A549 (cell line): ENCODE measurements around the gene IGIP. TPM values are rescaled to one million over a fixed set of nuclear protein-coding genes. Genes with fewer than 3 reads are reported as not detected.
A peak's percentile ranks its signal among the peaks of the same experiment; 100 is the strongest.

ENCODE experiments used
- ATAC-seq, 2 experiments: fragments of 200-7000 bp in 1 of 2; fragments of >200 bp in 1 of 2; cut with Nextera tagmentation in 1 of 2; cut with Tn5 transposase in 1 of 2; 3 replicates each; pipeline versions ENCODE4 v1.8.0 to v1.9.1; 2018 to 2020; ENCODE audit warnings: mild to moderate bottlenecking in 1 of 2, moderate library complexity in 1 of 2
- CTCF ChIA-PET: fragments of 300-600 bp; sonication (Branson Sonifier 250); formaldehyde crosslinking; extraction: SDS; loops from one replicate; lab custom pipeline; 2021; ENCODE audit warnings: antibody characterized with exemption, inconsistent platforms; lab: Yijun Ruan, JAX
- POLR2A ChIA-PET: fragments of 350-600 bp; formaldehyde crosslinking; extraction: SDS; loops from one replicate; lab custom pipeline; 2021; ENCODE audit warnings: antibody characterized with exemption, inconsistent platforms; lab: Yijun Ruan, JAX
- DNase-seq, 2 experiments: peaks; one replicate each; pipeline versions ENCODE4 v3.0.0 to v3.0.0-alpha.2; 2011 to 2016; ENCODE audit warnings: low read depth in 1 of 2, low spot score in 1 of 2
- FAIRE-seq: peaks from 2 replicates; lab custom pipeline; 2011; peaks lifted over from hg19 to GRCh38; lab: Jason Lieb, UNC
- H3K27ac ChIP-seq, 2 experiments: fragments of >200 bp; sonication (Bioruptor Twin); formaldehyde crosslinking; 3 replicates each; pipeline ENCODE4 v1.5.1; 2016 to 2017
- H3K4me1 ChIP-seq: fragments of >200 bp; sonication (Bioruptor Twin); formaldehyde crosslinking; 3 replicates; pipeline ENCODE4 v1.6.1; 2016
- H3K4me2 ChIP-seq: fragments of >200 bp; sonication (Bioruptor Twin); formaldehyde crosslinking; 3 replicates; pipeline ENCODE4 v1.6.1; 2016
- H3K4me3 ChIP-seq: fragments of >200 bp; sonication (Bioruptor Twin); formaldehyde crosslinking; 3 replicates; pipeline ENCODE4 v1.5.1; 2016
- H3K9me3 ChIP-seq: fragments of >200 bp; sonication (Bioruptor Twin); formaldehyde crosslinking; 3 replicates; pipeline ENCODE4 v1.6.1; 2016
- ATOH8 ChIP-seq: fragments of 250-450 bp; sonication (Bioruptor Pico); IDR thresholded peaks from 2 replicates; pipeline ENCODE4 v1.5.0; 2020; ENCODE audit warnings: low read depth, mild to moderate bottlenecking, moderate library complexity
- BHLHE40 ChIP-seq: IDR thresholded peaks from 2 replicates; pipeline ENCODE4 v1.6.1; 2012; ENCODE audit warnings: low read depth, low read length, inconsistent platforms
- CBX2 ChIP-seq: fragments of 200-600 bp; sonication (generic); IDR thresholded peaks from 2 replicates; pipeline ENCODE4 v1.6.1; 2016; ENCODE audit warnings: low read depth, mild to moderate bottlenecking, borderline replicate concordance
- CHD2 ChIP-seq: fragments of 150-350 bp; IDR thresholded peaks from 2 replicates; pipeline ENCODE4 v1.6.1; 2014; ENCODE audit warnings: low read length; ENCODE audit not compliant: partially characterized antibody
- EHF ChIP-seq: fragments of 250-450 bp; sonication (Bioruptor Pico); IDR thresholded peaks from 2 replicates; pipeline ENCODE4 v1.5.0; 2020; ENCODE audit warnings: mild to moderate bottlenecking
- EHMT2 ChIP-seq: fragments of 200-600 bp; sonication (generic); IDR thresholded peaks from 2 replicates; pipeline ENCODE4 v1.6.1; 2016; ENCODE audit warnings: antibody characterized with exemption, low read depth, mild to moderate bottlenecking, moderate library complexity
- EP300 ChIP-seq, 2 experiments: fragments of >200 bp; sonication (Bioruptor Twin); formaldehyde crosslinking; IDR thresholded peaks; 2 replicates in 1 of 2; 3 replicates in 1 of 2; pipeline ENCODE4 v1.6.1; 2016 to 2017
- FOSB ChIP-seq: fragments of 250-450 bp; sonication (Bioruptor Pico); IDR thresholded peaks from 2 replicates; pipeline ENCODE4 v1.5.0; 2020; ENCODE audit warnings: mild to moderate bottlenecking, moderate library complexity
- GATA3 ChIP-seq: IDR thresholded peaks from 2 replicates; pipeline ENCODE4 v1.6.1; 2012; ENCODE audit warnings: borderline replicate concordance
- HEYL ChIP-seq: fragments of 250-450 bp; sonication (Bioruptor Pico); IDR thresholded peaks from 2 replicates; pipeline ENCODE4 v1.8.0; 2021; ENCODE audit warnings: mild to moderate bottlenecking, moderate library complexity
- JUN ChIP-seq, 2 experiments: fragments of >200 bp; sonication (Bioruptor Twin); formaldehyde crosslinking; IDR thresholded peaks; 2 replicates in 1 of 2; 3 replicates in 1 of 2; pipeline ENCODE4 v1.6.1; 2016 to 2017
- MAZ ChIP-seq: fragments of 150-350 bp; IDR thresholded peaks from 2 replicates; pipeline ENCODE4 v1.6.1; 2014; ENCODE audit warnings: antibody characterized with exemption, low read depth, low read length, borderline replicate concordance
- MYC ChIP-seq: IDR thresholded peaks from 2 replicates; pipeline ENCODE4 v1.6.1; 2012; ENCODE audit warnings: mild to moderate bottlenecking, inconsistent platforms, low read length, improper control_type of control experiment, borderline replicate concordance
- NPAS2 ChIP-seq: fragments of 250-450 bp; sonication (Bioruptor Pico); IDR thresholded peaks from 2 replicates; pipeline ENCODE4 v1.8.0; 2022; ENCODE audit warnings: mild to moderate bottlenecking, moderate library complexity, borderline replicate concordance
- PHF8 ChIP-seq: fragments of 200-600 bp; sonication (generic); IDR thresholded peaks from 2 replicates; pipeline ENCODE4 v1.6.1; 2016; ENCODE audit warnings: low read depth, mild to moderate bottlenecking, antibody characterized with exemption, moderate library complexity, borderline replicate concordance
- POLR2AphosphoS2 ChIP-seq: conservative IDR thresholded peaks from 2 replicates; pipeline ENCODE4 v1.6.1; 2012; ENCODE audit warnings: low read length, improper control_type of control experiment, inconsistent platforms
- RAD21 ChIP-seq, 2 experiments: fragments of >200 bp in 1 of 2; sonication (Bioruptor Twin) in 1 of 2; formaldehyde crosslinking in 1 of 2; IDR thresholded peaks in 1 of 2; conservative IDR thresholded peaks in 1 of 2; 2 replicates in 1 of 2; 3 replicates in 1 of 2; pipeline ENCODE4 v1.6.1; 2012 to 2018; ENCODE audit warnings: inconsistent platforms in 1 of 2
- RARB ChIP-seq: fragments of 250-450 bp; sonication (Bioruptor Pico); IDR thresholded peaks from 2 replicates; pipeline ENCODE4 v1.8.0; 2021; ENCODE audit warnings: mild to moderate bottlenecking, moderate library complexity
- RCOR1 ChIP-seq: fragments of 150-350 bp; IDR thresholded peaks from 2 replicates; pipeline ENCODE4 v1.6.1; 2014; ENCODE audit warnings: antibody characterized with exemption, low read length, low read depth
- RFX5 ChIP-seq: fragments of 450-650 bp; IDR thresholded peaks from 2 replicates; pipeline ENCODE4 v1.7.1; 2014; ENCODE audit warnings: antibody characterized with exemption, mild to moderate bottlenecking, moderate library complexity
- SMC3 ChIP-seq: fragments of >200 bp; sonication (Bioruptor Twin); formaldehyde crosslinking; IDR thresholded peaks from 3 replicates; pipeline ENCODE4 v1.6.1; 2018; ENCODE audit warnings: inconsistent platforms
- SREBF2 ChIP-seq: fragments of 450-650 bp; IDR thresholded peaks from 2 replicates; pipeline ENCODE4 v1.6.1; 2014; ENCODE audit warnings: mild to moderate bottlenecking, moderate library complexity
- USF2 ChIP-seq: fragments of 450-650 bp; IDR thresholded peaks from 2 replicates; pipeline ENCODE4 v1.6.1; 2014; ENCODE audit warnings: antibody characterized with exemption
- ZFP36 ChIP-seq: fragments of 450-650 bp; IDR thresholded peaks from 2 replicates; pipeline ENCODE4 v1.6.1; 2014; ENCODE audit warnings: borderline replicate concordance; ENCODE audit not compliant: partially characterized antibody
- WGBS: methylation state at CpG from one replicate; pipeline ENCODE4 v1.1.6; 2017; ENCODE audit errors: missing lambda C conversion rate; 5-methylcytosine and 5-hydroxymethylcytosine counted together
- polyA plus RNA-seq, 4 experiments: library from polyadenylated mRNA; depleted of rRNA in 3 of 4; stranded (reverse); fragments of >200 nt; fragmentation: RNase III in 1 of 4; extraction: RNeasy Plus Mini Kit Qiagen cat#74134 plus additional on column Dnase treatment in 1 of 4; gene quantifications; 2 replicates in 3 of 4; 3 replicates in 1 of 4; pipeline ENCODE4 v1.2.3, GENCODE V29; 2011 to 2017

Gene IGIP
- polyA plus RNA-seq, 2 of the 4 experiments (the other 2 are of a cell fraction) = 0.81 to 1.6 TPM

GRCh38 chr5:140111011-140111858, 14.5 kb upstream of the IGIP start:
- POLR2A ChIA-PET = no interaction called here
- Histone ChIP-seq H3K4me1 (peaks cover 42% of the 10 kb centered on the region), H3K9me3 (no peaks in the 10 kb centered on the region), H3K27ac (no peak overlapping the region), H3K4me2 (no peak overlapping the region), H3K4me3 (no peak overlapping the region)
- no peak for FAIRE-seq
- ATAC-seq = no peak
- 83% methylated on average over 18 of the region's 18 CpGs for WGBS
- CTCF ChIA-PET = interaction anchor here (1.3 to 3.2 kb wide), 5 partner anchors 10 to 37 kb away, joined by 4 to 20 read pairs (median 10); no protein-coding TSS in a partner anchor
- no peak for DNase-seq
- TF ChIP-seq USF2 (no peak), RCOR1 (no peak), ATOH8 (CRISPR knock-in tag) (no peak), FOSB (CRISPR knock-in tag) (no peak), PHF8 (no peak), NPAS2 (CRISPR knock-in tag) (no peak), HEYL (CRISPR knock-in tag) (no peak), POLR2AphosphoS2 (no peak), SMC3 (no peak), MAZ (no peak), CBX2 (no peak), GATA3 (no peak), RARB (CRISPR knock-in tag) (no peak)

GRCh38 chr5:140111859-140112551, 13.7 kb upstream of the IGIP start:
- 84% methylated on average over 8 of the region's 8 CpGs for WGBS
- no peak overlapping the region for H3K4me3 ChIP-seq
- FAIRE-seq (no peak), DNase-seq (no peak), ATAC-seq (no peak)
- ChIA-PET CTCF (interaction anchor here (0.7 to 1.8 kb wide), 7 partner anchors 9 to 325 kb away, joined by 3 to 11 read pairs (median 4); no protein-coding TSS in a partner anchor), POLR2A (interaction anchor here (0.7 to 1.2 kb wide), 2 partner anchors 69 to 209 kb away, joined by 4 to 6 read pairs; partner anchors contain the start of gene NRG2)
- H3K9me3 ChIP-seq = no peaks in the 10 kb centered on the region
- H3K4me2 ChIP-seq = no peak overlapping the region; the same call in 2 of the 3 replicates
- no peak overlapping the region for H3K27ac ChIP-seq
- H3K4me1 ChIP-seq = peaks cover 46% of the 10 kb centered on the region
- TF ChIP-seq MAZ (no peak), USF2 (no peak)

- no peak for DNase-seq
- FAIRE-seq = no peak
- WGBS = 65% methylated on average over 9 of the region's 13 CpGs
- no peak for ATAC-seq
- no peak for TF ChIP-seq POLR2AphosphoS2
- no peak for TF ChIP-seq EHMT2
- no peak for TF ChIP-seq MYC
- TF ChIP-seq EHF (CRISPR knock-in tag) = no peak
- no peak for TF ChIP-seq SREBF2
- TF ChIP-seq CHD2 = no peak
- TF ChIP-seq ZFP36 = no peak
- no peak for TF ChIP-seq FOSB (CRISPR knock-in tag)
- TF ChIP-seq PHF8 = no peak
- TF ChIP-seq BHLHE40 = no peak
- no peak for TF ChIP-seq EP300 (IDR thresholded peaks at IDR 0.05)
- no peak for TF ChIP-seq JUN (IDR thresholded peaks at IDR 0.05)
- TF ChIP-seq RFX5 = no peak
- TF ChIP-seq RAD21 (conservative IDR thresholded peaks at IDR 0.05 in 1 of 2, IDR thresholded peaks at IDR 0.05 in 1 of 2) = no peak
- TF ChIP-seq, all 56 proteins: peak for 0
- CTCF ChIA-PET = interaction anchor here (0.7 to 1.8 kb wide), 9 partner anchors 9 to 326 kb away, joined by 3 to 11 read pairs (median 3); no protein-coding TSS in a partner anchor
- no peaks in the 10 kb centered on the region for H3K9me3 ChIP-seq
- H3K4me2 ChIP-seq = peak overlapping the region; percentile 95
- H3K4me1 ChIP-seq = peaks cover 46% of the 10 kb centered on the region
- peak overlapping the region in 1 of 2 experiments; percentile 96; a peak in 3 of 6 replicates for H3K27ac ChIP-seq
- H3K4me3 ChIP-seq = no peak overlapping the region; the same call in 2 of the 3 replicates
- POLR2A ChIA-PET = interaction anchor here (0.7 to 1.2 kb wide), 2 partner anchors 70 to 208 kb away, joined by 4 to 6 read pairs; partner anchors contain the start of gene NRG2
These were observed 13.0 kb upstream of the IGIP start for GRCh38 chr5:140112685-140113179.
